Astrocyte of the spinal cord (primary cell): ENCODE data around the gene SNU13.
"Not testable (repeated sequence)": the region's sequence is repeated elsewhere in the genome, so short reads cannot be mapped to it uniquely, and the experiment has no call there.

Source experiments
- DNase-seq: peaks from one replicate; pipeline ENCODE4 v3.0.0; 2011; ENCODE audit warnings: low read depth, low spot score
- H3K4me3 ChIP-seq: 2 replicates; pipeline ENCODE4 v1.5.1; 2011; ENCODE audit warnings: low read depth, mild to moderate bottlenecking, low read length, moderate library complexity
- CTCF ChIP-seq: IDR thresholded peaks from 2 replicates; pipeline ENCODE4 v1.5.1; 2012; ENCODE audit warnings: low read depth, mild to moderate bottlenecking, low read length, inconsistent platforms
- in situ Hi-C: cut with HindIII; loops from 2 replicates; pipeline ENCODE4 v1.10.0; 2017; ENCODE audit warnings: low sequenced_read_pairs

Gene SNU13

GRCh38 chr22:41683052-41683451, 5.6 kb downstream of the SNU13 start:
- in situ Hi-C loops, result no loop called here
- TF ChIP-seq CTCF, result no peak
- no peak for DNase-seq
- H3K4me3 ChIP-seq, result peak overlapping the region; percentile 77

- TF ChIP-seq CTCF, result no peak
- in situ Hi-C loops, result no loop called here
- peak overlapping the region; percentile 77 for H3K4me3 ChIP-seq
- peak; percentile 88 for DNase-seq
Observed at GRCh38 chr22:41682033-41682807, 6.4 kb downstream of the SNU13 start.

- in situ Hi-C loops, result no loop called here
- H3K4me3 ChIP-seq, result peak overlapping the region; percentile 77
- DNase-seq, result no peak
- TF ChIP-seq CTCF, result no peak
Observed at GRCh38 chr22:41681616-41682015, 7.1 kb downstream of the SNU13 start.

- in situ Hi-C loops, result no loop called here
- no peak for DNase-seq
- H3K4me3 ChIP-seq, result no peak overlapping the region
- TF ChIP-seq CTCF, result no peak
Observed at GRCh38 chr22:41676134-41676533, 12.5 kb downstream of the SNU13 start.

- no peak overlapping the region for H3K4me3 ChIP-seq
- in situ Hi-C loops, result no loop called here
- TF ChIP-seq CTCF, result no peak
- DNase-seq, result no peak
Observed at GRCh38 chr22:41674846-41675340, 13.8 kb downstream of the SNU13 start.

GRCh38 chr22:41672780-41673509, 15.7 kb downstream of the SNU13 start:
- TF ChIP-seq CTCF, result peak; percentile 47
- in situ Hi-C loops, result no loop called here
- no peak overlapping the region for H3K4me3 ChIP-seq
- DNase-seq, result no peak

- in situ Hi-C loops, result not testable (repeated sequence)
- peak; percentile 22 for DNase-seq
Observed at GRCh38 chr22:41672096-41672495, 16.6 kb downstream of the SNU13 start.

More at GRCh38 chr22:41672096-41672495, 16.6 kb downstream of the SNU13 start:
- not testable (repeated sequence) for H3K4me3 ChIP-seq
